Hepatocyte (in vitro differentiated cells): ENCODE results near the gene ORM1. TPM values are rescaled to one million over a fixed set of nuclear protein-coding genes. Genes with fewer than 3 reads are reported as not detected.
A peak's percentile ranks its signal among the peaks of the same experiment; 100 is the strongest.

Experiments
- DNase-seq: peaks from one replicate; pipeline ENCODE4 v3.0.0-alpha.2; 2016; ENCODE audit warnings: low spot score
- H2AFZ ChIP-seq: fragments of 200-600 bp; sonication (generic); 2 replicates; pipeline ENCODE4 v1.6.0; 2016; ENCODE audit warnings: antibody characterized with exemption, mild to moderate bottlenecking
- H3K27ac ChIP-seq: fragments of 200-600 bp; sonication (generic); 2 replicates; pipeline ENCODE4 v1.5.1; 2016; ENCODE audit warnings: mild to moderate bottlenecking
- H3K27me3 ChIP-seq: fragments of 200-600 bp; sonication (generic); 2 replicates; pipeline ENCODE4 v1.6.1; 2016
- H3K36me3 ChIP-seq: fragments of 200-600 bp; sonication (generic); replicated peaks from 2 replicates; pipeline ENCODE4 v1.5.1; 2016; ENCODE audit warnings: low read depth; ENCODE audit not compliant: insufficient read depth
- H3K4me1 ChIP-seq: fragments of 200-600 bp; sonication (generic); 2 replicates; pipeline ENCODE4 v1.5.1; 2016; ENCODE audit warnings: mild to moderate bottlenecking, moderate library complexity; ENCODE audit not compliant: insufficient read depth
- H3K4me2 ChIP-seq: fragments of 200-600 bp; sonication (generic); 2 replicates; pipeline ENCODE4 v1.6.0; 2016
- H3K4me3 ChIP-seq: fragments of 200-600 bp; sonication (generic); 2 replicates; pipeline ENCODE4 v1.5.1; 2016; ENCODE audit warnings: mild to moderate bottlenecking
- H3K79me2 ChIP-seq: fragments of 200-600 bp; sonication (generic); 2 replicates; pipeline ENCODE4 v1.6.0; 2017; ENCODE audit warnings: mild to moderate bottlenecking
- H3K9me2 ChIP-seq: fragments of 200-600 bp; sonication (generic); replicated peaks from 2 replicates; pipeline ENCODE4 v1.6.0; 2017; ENCODE audit warnings: mild to moderate bottlenecking; ENCODE audit not compliant: insufficient read depth
- H3K9me3 ChIP-seq: fragments of 200-600 bp; sonication (generic); 2 replicates; pipeline ENCODE4 v1.5.1; 2016; ENCODE audit warnings: low read depth, mild to moderate bottlenecking
- H4K20me1 ChIP-seq: fragments of 200-600 bp; sonication (generic); 2 replicates; pipeline ENCODE4 v1.6.0; 2016; ENCODE audit warnings: mild to moderate bottlenecking; ENCODE audit not compliant: insufficient read depth, poor library complexity, severe bottlenecking
- EZH2 ChIP-seq: fragments of 200-600 bp; sonication (generic); IDR thresholded peaks from 2 replicates; pipeline ENCODE4 v1.6.1; 2016; ENCODE audit warnings: antibody characterized with exemption, mild to moderate bottlenecking, borderline replicate concordance
- EZH2phosphoT487 ChIP-seq: fragments of 200-600 bp; sonication (generic); IDR thresholded peaks from one replicate; pipeline ENCODE4 v1.6.1; 2018; ENCODE audit warnings: antibody characterized with exemption, mild to moderate bottlenecking, low read depth, moderate library complexity; ENCODE audit not compliant: unreplicated experiment, severe bottlenecking
- WGBS: methylation state at CpG from one replicate; pipeline ENCODE4 v1.1.6; 2016; ENCODE audit warnings: low lambda C conversion rate; ENCODE audit errors: missing lambda C conversion rate; 5-methylcytosine and 5-hydroxymethylcytosine counted together
- polyA plus RNA-seq: library from polyadenylated mRNA; unstranded; fragments of >200 nt; fragmentation: Nextera tagmentation; extraction: Ambion mirVana; gene quantifications from 2 replicates; pipeline ENCODE4 v1.2.1, GENCODE V29; 2016
- total RNA-seq: library from RNA; depleted of rRNA; stranded (reverse); fragments of >200 nt; gene quantifications from 2 replicates; pipeline ENCODE4 v1.2.3, GENCODE V29; 2014
- TF ChIP-seq, protein P1 (sequence below): fragments of 200-600 bp; sonication (generic); IDR thresholded peaks from 2 replicates; pipeline ENCODE4 v1.5.1; 2016; ENCODE audit warnings: antibody characterized with exemption, mild to moderate bottlenecking; ENCODE audit not compliant: poor library complexity

Gene ORM1
- total and polyA plus RNA-seq, 2 experiments from 2014 or later, result 472 to 976 TPM

GRCh38 chr9:114348261-114348905, 25.5 kb downstream of the ORM1 start:
- no peaks in the 10 kb centered on the region for H3K36me3 ChIP-seq
- no peak overlapping the region for H2AFZ ChIP-seq

GRCh38 chr9:114348906-114349482, 26.1 kb downstream of the ORM1 start:
- Histone ChIP-seq H3K4me1 (peaks cover 13% of the 10 kb centered on the region), H4K20me1 (no peaks in the 10 kb centered on the region), H3K4me2 (peak overlapping the region; percentile 41), H3K9me3 (no peaks in the 10 kb centered on the region), H3K36me3 (no peaks in the 10 kb centered on the region), H3K27me3 (no peaks in the 10 kb centered on the region), H2AFZ (no peak overlapping the region), H3K27ac (peak overlapping the region; percentile 83), H3K79me2 (no peaks in the 10 kb centered on the region), H3K4me3 (no peak overlapping the region), H3K9me2 (no peaks in the 10 kb centered on the region)
- DNase-seq, result peak; percentile 94
- no peak for TF ChIP-seq EZH2phosphoT487
- TF ChIP-seq, protein P1, sequence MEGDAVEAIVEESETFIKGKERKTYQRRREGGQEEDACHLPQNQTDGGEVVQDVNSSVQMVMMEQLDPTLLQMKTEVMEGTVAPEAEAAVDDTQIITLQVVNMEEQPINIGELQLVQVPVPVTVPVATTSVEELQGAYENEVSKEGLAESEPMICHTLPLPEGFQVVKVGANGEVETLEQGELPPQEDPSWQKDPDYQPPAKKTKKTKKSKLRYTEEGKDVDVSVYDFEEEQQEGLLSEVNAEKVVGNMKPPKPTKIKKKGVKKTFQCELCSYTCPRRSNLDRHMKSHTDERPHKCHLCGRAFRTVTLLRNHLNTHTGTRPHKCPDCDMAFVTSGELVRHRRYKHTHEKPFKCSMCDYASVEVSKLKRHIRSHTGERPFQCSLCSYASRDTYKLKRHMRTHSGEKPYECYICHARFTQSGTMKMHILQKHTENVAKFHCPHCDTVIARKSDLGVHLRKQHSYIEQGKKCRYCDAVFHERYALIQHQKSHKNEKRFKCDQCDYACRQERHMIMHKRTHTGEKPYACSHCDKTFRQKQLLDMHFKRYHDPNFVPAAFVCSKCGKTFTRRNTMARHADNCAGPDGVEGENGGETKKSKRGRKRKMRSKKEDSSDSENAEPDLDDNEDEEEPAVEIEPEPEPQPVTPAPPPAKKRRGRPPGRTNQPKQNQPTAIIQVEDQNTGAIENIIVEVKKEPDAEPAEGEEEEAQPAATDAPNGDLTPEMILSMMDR, result no peak
- TF ChIP-seq EZH2, result no peak
- 37% methylated on average over 9 of the region's 9 CpGs for WGBS

More at GRCh38 chr9:114348261-114348905, 25.5 kb downstream of the ORM1 start:
- no peak for DNase-seq
- Histone ChIP-seq H3K4me3 (no peak overlapping the region), H3K9me3 (no peaks in the 10 kb centered on the region), H3K79me2 (no peaks in the 10 kb centered on the region), H4K20me1 (no peaks in the 10 kb centered on the region), H3K4me2 (peak overlapping the region; percentile 41), H3K27ac (peak overlapping the region; percentile 83), H3K9me2 (no peaks in the 10 kb centered on the region), H3K4me1 (peaks cover 13% of the 10 kb centered on the region), H3K27me3 (no peaks in the 10 kb centered on the region)
- 75% methylated on average over 12 of the region's 12 CpGs for WGBS
- TF ChIP-seq, protein P1, result no peak
- no peak for TF ChIP-seq EZH2
- TF ChIP-seq EZH2phosphoT487, result no peak

- H3K4me1 ChIP-seq, result peaks cover 13% of the 10 kb centered on the region
- no peaks in the 10 kb centered on the region for H3K27me3 ChIP-seq
- no peak overlapping the region for H2AFZ ChIP-seq
- H3K4me2 ChIP-seq, result no peak overlapping the region
- no peaks in the 10 kb centered on the region for H3K36me3 ChIP-seq
- H3K9me3 ChIP-seq, result no peaks in the 10 kb centered on the region
- no peak for DNase-seq
- TF ChIP-seq EZH2phosphoT487 (no peak), EZH2 (no peak)
- TF ChIP-seq, protein P1, result no peak
- H3K27ac ChIP-seq, result peak overlapping the region; percentile 44
- H3K4me3 ChIP-seq, result no peak overlapping the region
- 91% methylated on average over 10 of the region's 10 CpGs for WGBS
- no peaks in the 10 kb centered on the region for H3K79me2 ChIP-seq
- H3K9me2 ChIP-seq, result no peaks in the 10 kb centered on the region
- no peaks in the 10 kb centered on the region for H4K20me1 ChIP-seq
Measured at GRCh38 chr9:114349713-114350480, 27.0 kb downstream of the ORM1 start.
